SK-N-SH (cell line): ENCODE data around the gene SIM1. TPM values are rescaled to one million over a fixed set of nuclear protein-coding genes. Genes with fewer than 3 reads are reported as not detected.
A peak's percentile ranks its signal among the peaks of the same experiment; 100 is the strongest.
"Not testable (repeated sequence)": the region's sequence is repeated elsewhere in the genome, so short reads cannot be mapped to it uniquely, and the experiment has no call there.

Experiments used
- CTCF ChIA-PET: fragments of 300-600, 350-600 bp; formaldehyde crosslinking; extraction: SDS; loops from one replicate; lab custom pipeline; 2021; lab: Yijun Ruan, JAX
- POLR2A ChIA-PET: fragments of 350-600 bp; sonication (Branson Sonifier 250); formaldehyde crosslinking; extraction: SDS; loops from one replicate; lab custom pipeline; 2020; ENCODE audit warnings: antibody characterized with exemption, inconsistent platforms; lab: Yijun Ruan, JAX
- DNase-seq: peaks from one replicate; pipeline ENCODE4 v3.0.0; 2012
- H2AFZ ChIP-seq: fragments of 200-600 bp; sonication (generic); 2 replicates; pipeline ENCODE4 v1.8.1; 2016; ENCODE audit warnings: antibody characterized with exemption, mild to moderate bottlenecking, low read depth
- H3F3A ChIP-seq: fragments of 200-600 bp; sonication (generic); replicated peaks from 2 replicates; pipeline ENCODE3; 2016; ENCODE audit warnings: antibody characterized with exemption, mild to moderate bottlenecking; ENCODE audit not compliant: insufficient read depth
- H3K27ac ChIP-seq, 2 experiments: fragments of 200-500 bp in 1 of 2; fragments of 200-600 bp in 1 of 2; sonication (Bioruptor generic) in 1 of 2; sonication (generic), shearing (Covaris generic) in 1 of 2; 2 replicates each; pipeline versions ENCODE4 v1.5.1 to v1.6.1; 2014 to 2016; ENCODE audit warnings: low read depth in 2 of 2, inconsistent platforms in 1 of 2, low read length in 1 of 2, mild to moderate bottlenecking in 1 of 2, mixed read lengths in 1 of 2
- H3K27me3 ChIP-seq: fragments of 200-600 bp; sonication (generic), shearing (Covaris generic); 2 replicates; pipeline ENCODE4 v1.6.1; 2016; ENCODE audit warnings: mixed run types; ENCODE audit not compliant: insufficient read depth
- H3K36me3 ChIP-seq, 2 experiments: fragments of 200-500 bp in 1 of 2; fragments of 200-600 bp in 1 of 2; sonication (Bioruptor generic) in 1 of 2; sonication (generic) in 1 of 2; replicated peaks in 1 of 2; 2 replicates each; pipeline versions ENCODE3 to v1.5.1; 2014 to 2016; ENCODE audit warnings: low read length in 1 of 2, mild to moderate bottlenecking in 1 of 2; ENCODE audit not compliant: insufficient read depth in 2 of 2, control insufficient read depth in 1 of 2
- H3K4me1 ChIP-seq, 2 experiments: fragments of 200-500 bp in 1 of 2; fragments of 200-600 bp in 1 of 2; sonication (Bioruptor generic) in 1 of 2; sonication (generic), shearing (Covaris generic) in 1 of 2; 2 replicates each; pipeline versions ENCODE4 v1.5.1 to v1.6.1; 2014 to 2016; ENCODE audit warnings: low read depth in 1 of 2, low read length in 1 of 2, mixed run types in 1 of 2; ENCODE audit not compliant: insufficient read depth in 2 of 2, control insufficient read depth in 1 of 2
- H3K4me2 ChIP-seq: fragments of 200-600 bp; sonication (generic), shearing (Covaris generic); 2 replicates; pipeline ENCODE4 v1.6.1; 2017; ENCODE audit warnings: mixed run types
- H3K4me3 ChIP-seq, 2 experiments: fragments of 200-500 bp in 1 of 2; fragments of 200-600 bp in 1 of 2; sonication (Bioruptor generic) in 1 of 2; sonication (generic), shearing (Covaris generic) in 1 of 2; 2 replicates each; pipeline versions ENCODE4 v1.5.1 to v1.8.1; 2014 to 2016; ENCODE audit warnings: low read depth in 2 of 2, inconsistent platforms in 1 of 2, low read length in 1 of 2, mild to moderate bottlenecking in 1 of 2, mixed read lengths in 1 of 2, moderate library complexity in 1 of 2
- H3K79me2 ChIP-seq: fragments of 200-600 bp; sonication (generic); 2 replicates; pipeline ENCODE4 v1.8.1; 2017; ENCODE audit warnings: mild to moderate bottlenecking; ENCODE audit not compliant: insufficient read depth
- H3K9ac ChIP-seq: fragments of 200-600 bp; sonication (generic); 2 replicates; pipeline ENCODE4 v1.6.1; 2017; ENCODE audit warnings: mixed run types
- H3K9me2 ChIP-seq: fragments of 200-600 bp; sonication (generic); 2 replicates; pipeline ENCODE4 v1.6.1; 2017; ENCODE audit warnings: mixed run types
- H3K9me3 ChIP-seq: fragments of 200-600 bp; sonication (generic); 2 replicates; pipeline ENCODE4 v1.6.1; 2017; ENCODE audit warnings: mixed run types, mild to moderate bottlenecking, moderate library complexity
- H4K20me1 ChIP-seq: fragments of 200-600 bp; sonication (generic); 2 replicates; pipeline ENCODE4 v1.6.1; 2017; ENCODE audit warnings: mild to moderate bottlenecking, mixed run types; ENCODE audit not compliant: insufficient read depth
- CHD2 ChIP-seq: fragments of 150-350 bp; IDR thresholded peaks from 2 replicates; pipeline ENCODE4 v1.6.1; 2018; ENCODE audit warnings: low read length; ENCODE audit not compliant: partially characterized antibody
- FOSL2 ChIP-seq: IDR thresholded peaks from 2 replicates; pipeline ENCODE4 v1.4.0; 2012; ENCODE audit warnings: low read depth, mild to moderate bottlenecking, moderate library complexity, borderline replicate concordance
- GATA2 ChIP-seq: sonication (generic); formaldehyde crosslinking; IDR thresholded peaks from 2 replicates; pipeline ENCODE4 v1.5.0; 2020; ENCODE audit warnings: mild to moderate bottlenecking, missing genetic modification reagents
- JUND ChIP-seq: IDR thresholded peaks from 2 replicates; pipeline ENCODE4 v1.4.0; 2012
- MAX ChIP-seq: IDR thresholded peaks from 2 replicates; pipeline ENCODE4 v1.4.0; 2012; ENCODE audit warnings: low read depth
- MEF2A ChIP-seq: IDR thresholded peaks from 2 replicates; pipeline ENCODE4 v1.4.0; 2012; ENCODE audit warnings: low read depth, borderline replicate concordance
- MXI1 ChIP-seq: IDR thresholded peaks from 2 replicates; pipeline ENCODE4 v1.6.1; 2012; ENCODE audit warnings: mild to moderate bottlenecking, low read depth, low read length, improper control_type of control experiment
- NRF1 ChIP-seq: IDR thresholded peaks from 2 replicates; pipeline ENCODE4 v1.6.1; 2012; ENCODE audit warnings: low read depth, mild to moderate bottlenecking, low read length
- PBX3 ChIP-seq: IDR thresholded peaks from 2 replicates; pipeline ENCODE4; 2012
- RFX5 ChIP-seq: IDR thresholded peaks from 2 replicates; pipeline ENCODE4 v1.6.1; 2012; ENCODE audit warnings: mild to moderate bottlenecking, improper control_type of control experiment, low read length
- RXRA ChIP-seq: IDR thresholded peaks from 2 replicates; pipeline ENCODE4 v1.4.0; 2012; ENCODE audit warnings: low read depth, mild to moderate bottlenecking, borderline replicate concordance
- SIN3A ChIP-seq: IDR thresholded peaks from 2 replicates; pipeline ENCODE4 v1.6.1; 2012; ENCODE audit warnings: low read depth, mild to moderate bottlenecking, low read length, moderate library complexity, borderline replicate concordance
- SMC3 ChIP-seq: IDR thresholded peaks from 2 replicates; pipeline ENCODE4 v1.6.1; 2012; ENCODE audit warnings: low read depth, low read length, improper control_type of control experiment
- TAF1 ChIP-seq: IDR thresholded peaks from 2 replicates; pipeline ENCODE4 v1.6.1; 2012; ENCODE audit warnings: low read depth, mild to moderate bottlenecking, low read length, moderate library complexity, borderline replicate concordance
- USF1 ChIP-seq: IDR thresholded peaks from 2 replicates; pipeline ENCODE4 v1.4.0; 2012; ENCODE audit warnings: low read depth, borderline replicate concordance
- YY1 ChIP-seq: IDR thresholded peaks from 2 replicates; pipeline ENCODE4 v1.4.0; 2012; ENCODE audit warnings: low read depth, mild to moderate bottlenecking
- WGBS: methylation state at CpG from one replicate; pipeline ENCODE4 v1.1.6; 2017; ENCODE audit warnings: low lambda C conversion rate; 5-methylcytosine and 5-hydroxymethylcytosine counted together
- polyA plus RNA-seq, 3 experiments: library from polyadenylated mRNA; depleted of rRNA; stranded (reverse); fragments of >200 nt; gene quantifications; 2 replicates each; pipeline ENCODE4 v1.2.3, GENCODE V29; 2012

SIM1 gene
- polyA plus RNA-seq, 1 of the 3 experiments (the other 2 are of a cell fraction) = not detected

GRCh38 chr6:100363651-100364050 is 101.1 kb downstream of the SIM1 start:
- Histone ChIP-seq H3K36me3 (no peaks in the 10 kb centered on the region), H3K4me3 (no peak overlapping the region), H4K20me1 (no peaks in the 10 kb centered on the region), H3K9ac (no peak overlapping the region), H3K27ac (no peak overlapping the region), H3K9me3 (no peaks in the 10 kb centered on the region), H3F3A (no peaks in the 10 kb centered on the region), H2AFZ (no peak overlapping the region), H3K9me2 (no peaks in the 10 kb centered on the region), H3K4me2 (no peak overlapping the region), H3K27me3 (no peaks in the 10 kb centered on the region), H3K79me2 (no peaks in the 10 kb centered on the region), H3K4me1 (no peaks in the 10 kb centered on the region)
- TF ChIP-seq SIN3A (no peak), TAF1 (no peak), FOSL2 (no peak), YY1 (no peak)
- WGBS = 18% methylated on average over 1 of the region's 1 CpG
- ChIA-PET POLR2A (no interaction called here), CTCF (no interaction called here)
- DNase-seq = no peak

- H3F3A ChIP-seq, H3K9me3 ChIP-seq, H3K36me3 ChIP-seq, H3K27me3 ChIP-seq, H4K20me1 ChIP-seq, POLR2A ChIA-PET, H3K9ac ChIP-seq, H3K4me1 ChIP-seq, DNase-seq, CTCF ChIA-PET, H3K9me2 ChIP-seq, H3K79me2 ChIP-seq, H3K27ac ChIP-seq, H3K4me2 ChIP-seq, H3K4me3 ChIP-seq: not testable (repeated sequence)
- 25% methylated on average over 16 of the region's 35 CpGs for WGBS
- peak overlapping the region; percentile 46; the same call in 1 of the 2 replicates for H2AFZ ChIP-seq
These were observed 109.7 kb downstream of the SIM1 start for GRCh38 chr6:100354736-100355641.

- no peaks in the 10 kb centered on the region for H3K36me3 ChIP-seq
- H3K9ac ChIP-seq = no peak overlapping the region
- no peak overlapping the region for H3K4me3 ChIP-seq
- peaks cover 0 to 5% of the 10 kb centered on the region in 2 experiments; a peak in 1 of 4 replicates for H3K4me1 ChIP-seq
- peaks cover 5% of the 10 kb centered on the region for H3F3A ChIP-seq
- no peaks in the 10 kb centered on the region for H4K20me1 ChIP-seq
- DNase-seq = no peak
- POLR2A ChIA-PET = no interaction called here
- H3K79me2 ChIP-seq = no peaks in the 10 kb centered on the region
- no peaks in the 10 kb centered on the region for H3K27me3 ChIP-seq
- CTCF ChIA-PET = no interaction called here
- no peaks in the 10 kb centered on the region for H3K9me3 ChIP-seq
- WGBS = 38% methylated on average over 8 of the region's 8 CpGs
- TF ChIP-seq USF1 (0 out of 2 replicates have a peak, but pooled peaks have one; percentile 5), RXRA (no peak), SIN3A (no peak), MAX (no peak), YY1 (no peak), GATA2 (no peak), SMC3 (no peak), JUND (0 out of 2 replicates have a peak, but pooled peaks have one; percentile 30), MXI1 (no peak), NRF1 (no peak), CHD2 (no peak), FOSL2 (peak; percentile 32; the same call in 1 of the 2 replicates), PBX3 (no peak), RFX5 (no peak), MEF2A (no peak)
- TF ChIP-seq, all 33 proteins: peak for 3
- Histone ChIP-seq H3K4me2 (0 out of 2 replicates have a peak overlapping the region, but pooled peaks have one; percentile 0), H3K27ac (no peak overlapping the region), H3K9me2 (no peaks in the 10 kb centered on the region), H2AFZ (peak overlapping the region; percentile 36; the same call in 1 of the 2 replicates)
These were observed 111.3 kb downstream of the SIM1 start for GRCh38 chr6:100353276-100354015.
